Breast epithelium (tissue), 4 donors: ENCODE data around the gene CBY2. TPM values are rescaled to one million over a fixed set of nuclear protein-coding genes. Genes with fewer than 3 reads are reported as not detected.

Experiments used
- DNase-seq, 2 donors: peaks; one replicate each; pipeline ENCODE4 v3.0.0-alpha.2; 2019; ENCODE audit warnings: low spot score in 2 of 2
- H3K27ac ChIP-seq, 2 donors: fragments of 200-600 bp; sonication (generic) in 1 of 2; one replicate each; pipeline ENCODE4 v1.5.1; 2016 to 2019; ENCODE audit warnings: mild to moderate bottlenecking in 1 of 2
- H3K27me3 ChIP-seq, 2 donors: fragments of 200-600 bp; sonication (generic) in 1 of 2; one replicate each; pipeline versions ENCODE4 v1.5.1 to v1.6.0; 2017 to 2019; ENCODE audit warnings: control low read depth in 1 of 2, mild to moderate bottlenecking in 1 of 2
- H3K36me3 ChIP-seq: fragments of 200-600 bp; one replicate; pipeline ENCODE4 v1.5.1; 2019
- H3K4me1 ChIP-seq, 2 donors: fragments of 200-600 bp; sonication (generic); one replicate each; pipeline ENCODE4 v1.5.1; 2016 to 2019; ENCODE audit warnings: control low read depth in 1 of 2
- H3K4me3 ChIP-seq, 3 donors: fragments of 200-600 bp; sonication (generic); 1 replicate in 2 of 3; 2 replicates in 1 of 3; pipeline ENCODE4 v1.5.1; 2016 to 2019; ENCODE audit warnings: mild to moderate bottlenecking in 3 of 3, moderate library complexity in 2 of 3
- H3K9me3 ChIP-seq, 2 donors: fragments of 200-600 bp; sonication (generic) in 1 of 2; one replicate each; pipeline ENCODE4 v1.5.1; 2016 to 2019; ENCODE audit warnings: control low read depth in 1 of 2
- CTCF ChIP-seq, 3 donors: fragments of 450-650 bp; IDR thresholded peaks; one replicate each; pipeline ENCODE4 v1.5.1; 2016 to 2017; ENCODE audit warnings: antibody characterized with exemption in 3 of 3, mild to moderate bottlenecking in 3 of 3, moderate library complexity in 3 of 3
- POLR2A ChIP-seq: fragments of 450-650 bp; IDR thresholded peaks from one replicate; pipeline ENCODE4 v1.6.1; 2016; ENCODE audit warnings: antibody characterized with exemption, mild to moderate bottlenecking, moderate library complexity
- POLR2AphosphoS5 ChIP-seq, 3 donors: sonication (generic); formaldehyde crosslinking; IDR thresholded peaks; one replicate each; pipeline ENCODE4 v1.6.1; 2017; ENCODE audit warnings: antibody characterized with exemption in 3 of 3
- intact Hi-C: fragments of 100-400 bp; cut with DNase I; formaldehyde crosslinking; loops from one replicate; pipeline ENCODE4 v1.15.1; 2023; ENCODE audit warnings: low total_unique reads
- total RNA-seq, 3 donors: library from RNA; depleted of rRNA; stranded (reverse); fragments of >200 nt; gene quantifications; one replicate each; pipeline ENCODE4 v1.1.0, GENCODE V29; 2016

Gene CBY2
- total RNA-seq, 3 donors from 2014 or later, result not detected

DNA sequence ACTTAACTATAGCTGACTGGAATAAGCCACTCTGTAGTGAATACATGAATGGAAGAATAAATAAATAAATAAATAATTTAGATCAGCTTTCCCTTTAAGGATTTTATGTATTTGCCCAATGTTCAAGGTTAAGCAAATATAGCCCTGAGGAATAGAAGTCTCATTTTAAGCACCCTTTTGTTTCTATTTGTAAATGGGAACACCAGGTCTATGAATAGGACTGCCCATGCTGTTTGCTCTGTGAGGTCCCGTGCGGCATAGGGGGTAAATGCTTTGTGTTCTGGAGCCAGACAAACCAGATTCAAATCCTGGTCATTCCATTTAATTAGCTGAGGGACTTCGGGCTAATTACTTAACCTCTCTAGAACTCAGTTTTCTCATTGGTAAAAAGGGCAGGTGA, 29.3 kb downstream of the CBY2 start:
- intact Hi-C loops, result no loop called here
- DNase-seq, result no peak
- no peaks in the 10 kb centered on the region for H3K4me1 ChIP-seq
- H3K27ac ChIP-seq, result no peak overlapping the region
- TF ChIP-seq CTCF (IDR thresholded peaks at IDR 0.05) (no peak), POLR2A (no peak), POLR2AphosphoS5 (IDR thresholded peaks at IDR 0.05) (no peak)
- no peaks in the 10 kb centered on the region for H3K36me3 ChIP-seq
- H3K9me3 ChIP-seq, result no peaks in the 10 kb centered on the region
- H3K27me3 ChIP-seq, result no peaks in the 10 kb centered on the region
- no peak overlapping the region for H3K4me3 ChIP-seq

DNA sequence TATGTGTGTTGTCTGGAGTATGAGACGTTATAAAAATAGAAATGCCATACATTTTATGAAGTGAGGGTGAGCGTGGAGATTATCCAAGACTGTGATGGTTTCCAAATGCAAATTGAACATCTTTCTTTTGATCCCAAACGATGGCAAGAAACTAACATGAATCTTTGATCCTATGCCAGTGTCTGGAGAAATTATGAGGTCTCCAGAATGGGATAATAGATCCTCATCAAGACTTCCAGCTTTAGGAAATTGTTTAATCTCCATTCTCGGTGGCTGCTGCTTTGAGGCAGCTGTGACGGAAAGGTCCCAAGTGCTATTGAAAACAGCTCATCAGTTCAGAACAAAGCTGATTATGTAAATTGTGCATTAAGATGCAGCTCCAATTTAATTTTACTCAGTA, 30.8 kb downstream of the CBY2 start:
- intact Hi-C loops, result no loop called here
- Histone ChIP-seq H3K27ac (no peak overlapping the region), H3K9me3 (no peaks in the 10 kb centered on the region), H3K36me3 (no peaks in the 10 kb centered on the region), H3K27me3 (no peaks in the 10 kb centered on the region), H3K4me3 (no peak overlapping the region), H3K4me1 (no peaks in the 10 kb centered on the region)
- no peak for DNase-seq
- TF ChIP-seq POLR2AphosphoS5 (IDR thresholded peaks at IDR 0.05), result no peak
- no peak for TF ChIP-seq CTCF (IDR thresholded peaks at IDR 0.05)
- TF ChIP-seq POLR2A, result no peak

DNA sequence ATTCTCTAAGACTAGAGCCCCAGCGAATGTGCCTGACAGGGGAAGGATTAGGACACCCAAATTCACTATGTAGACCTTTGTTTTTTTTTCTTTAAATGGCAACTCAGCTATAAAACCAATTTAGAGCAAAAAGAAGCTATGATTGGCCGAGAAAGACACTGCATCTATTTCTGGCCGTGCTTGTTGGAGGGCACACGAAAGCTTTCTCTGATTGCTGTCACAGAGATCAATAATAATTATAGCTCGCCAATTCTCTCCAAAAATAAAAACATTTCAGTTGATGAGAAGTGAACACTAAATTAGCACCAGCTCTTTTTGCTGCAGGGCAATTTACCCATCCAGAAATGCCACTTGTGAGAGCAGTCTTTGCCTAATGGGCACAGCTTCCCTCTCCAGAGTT, 31.2 kb downstream of the CBY2 start:
- TF ChIP-seq POLR2A, result no peak
- no peak for TF ChIP-seq CTCF (IDR thresholded peaks at IDR 0.05)
- no peak for TF ChIP-seq POLR2AphosphoS5 (IDR thresholded peaks at IDR 0.05)
- Histone ChIP-seq H3K4me1 (no peaks in the 10 kb centered on the region), H3K27ac (no peak overlapping the region), H3K9me3 (no peaks in the 10 kb centered on the region), H3K4me3 (no peak overlapping the region), H3K36me3 (no peaks in the 10 kb centered on the region), H3K27me3 (no peaks in the 10 kb centered on the region)
- no peak for DNase-seq
- intact Hi-C loops, result no loop called here

GRCh38 chr13:45737571-45738017, 35.5 kb downstream of the CBY2 start:
- intact Hi-C loops, result no loop called here
- H3K9me3 ChIP-seq, result no peaks in the 10 kb centered on the region
- DNase-seq, result no peak
- H3K27me3 ChIP-seq, result no peaks in the 10 kb centered on the region
- no peaks in the 10 kb centered on the region for H3K36me3 ChIP-seq
- no peak for TF ChIP-seq POLR2A
- no peak for TF ChIP-seq CTCF (IDR thresholded peaks at IDR 0.05)
- no peak for TF ChIP-seq POLR2AphosphoS5 (IDR thresholded peaks at IDR 0.05)
- H3K27ac ChIP-seq, result no peak overlapping the region
- no peak overlapping the region for H3K4me3 ChIP-seq
- no peaks in the 10 kb centered on the region for H3K4me1 ChIP-seq

- intact Hi-C loops, result no loop called here
- Histone ChIP-seq H3K36me3 (no peaks in the 10 kb centered on the region), H3K9me3 (no peaks in the 10 kb centered on the region), H3K4me3 (no peak overlapping the region), H3K4me1 (no peaks in the 10 kb centered on the region), H3K27ac (no peak overlapping the region), H3K27me3 (no peaks in the 10 kb centered on the region)
- no peak for DNase-seq
- TF ChIP-seq POLR2AphosphoS5 (IDR thresholded peaks at IDR 0.05), result no peak
- no peak for TF ChIP-seq POLR2A
- no peak for TF ChIP-seq CTCF (IDR thresholded peaks at IDR 0.05)
Observed at GRCh38 chr13:45742985-45743384, 40.9 kb downstream of the CBY2 start.
